Urothelium cell line (cell line): ENCODE results near the gene EP400.

ENCODE experiments used
- DNase-seq: peaks from one replicate; pipeline ENCODE4 v3.0.0; 2011; ENCODE audit warnings: low spot score, mixed read lengths
- FAIRE-seq: peaks from 2 replicates; lab custom pipeline; 2011; peaks lifted over from hg19 to GRCh38; lab: Jason Lieb, UNC

EP400 gene

GRCh38 chr12:132062481-132062880, 112.7 kb downstream of the EP400 start:
- DNase-seq: no peak
- FAIRE-seq: no peak

DNA sequence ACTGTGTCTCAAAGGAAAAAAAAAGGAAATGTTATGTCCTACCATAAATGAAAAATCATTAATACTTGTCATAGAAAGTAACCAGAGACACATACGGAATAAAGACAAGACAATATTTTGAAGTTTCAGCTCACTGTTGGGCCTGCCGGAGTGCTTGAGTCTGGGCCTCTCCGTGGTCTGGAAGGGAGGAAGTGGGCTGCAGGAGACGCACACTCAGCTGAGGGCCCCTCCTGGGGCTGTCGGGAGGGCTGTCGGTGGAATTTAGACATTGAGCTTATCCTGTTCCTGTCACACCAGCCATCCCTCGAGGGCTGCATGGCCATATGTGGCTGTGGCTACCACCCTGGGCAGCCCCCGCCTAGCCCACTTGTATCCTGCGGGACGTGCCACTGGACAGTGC, 113.7 kb downstream of the EP400 start:
- no peak for DNase-seq

GRCh38 chr12:132064631-132065030, 114.9 kb downstream of the EP400 start:
- DNase-seq (no peak), FAIRE-seq (no peak)

More for the DNA sequence above, 113.7 kb downstream of the EP400 start:
- no peak for FAIRE-seq

- FAIRE-seq: no peak
- no peak for DNase-seq
These were observed 115.5 kb downstream of the EP400 start for GRCh38 chr12:132065203-132065602.

DNA sequence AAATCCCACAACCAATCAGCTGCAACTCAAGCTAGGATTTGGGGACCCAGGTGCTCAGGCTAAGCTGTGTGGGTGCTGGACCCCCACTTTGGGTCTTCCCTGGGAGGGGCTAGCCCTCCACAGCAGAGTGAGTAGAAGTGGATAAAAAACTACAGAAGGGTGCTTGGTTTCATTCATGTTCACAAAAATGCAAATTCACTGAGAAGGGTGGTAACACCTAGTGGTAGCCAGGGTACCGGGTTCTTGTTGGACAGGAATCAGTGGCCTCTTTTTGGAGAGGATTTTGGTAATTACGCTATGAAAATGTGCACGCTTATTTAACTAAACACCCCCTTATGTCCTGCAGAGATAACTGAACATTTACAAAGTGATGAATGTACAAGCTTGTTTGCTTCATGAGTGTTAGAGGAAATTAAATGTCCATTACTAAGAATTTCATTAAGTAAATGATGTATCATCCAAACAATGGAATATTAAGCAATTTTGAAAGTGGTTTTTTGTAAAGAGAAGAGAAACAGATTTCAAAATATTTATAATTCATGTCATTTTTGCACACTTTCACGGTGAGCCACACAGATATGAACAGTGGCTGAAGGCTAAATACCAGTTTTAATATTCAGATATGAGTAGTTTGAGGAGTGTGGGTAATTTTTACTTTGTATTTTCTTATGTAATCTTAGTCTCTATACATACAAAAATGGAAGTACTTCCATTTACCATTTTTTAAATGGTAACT, 116.0 kb downstream of the EP400 start:
- no peak for FAIRE-seq

DNA sequence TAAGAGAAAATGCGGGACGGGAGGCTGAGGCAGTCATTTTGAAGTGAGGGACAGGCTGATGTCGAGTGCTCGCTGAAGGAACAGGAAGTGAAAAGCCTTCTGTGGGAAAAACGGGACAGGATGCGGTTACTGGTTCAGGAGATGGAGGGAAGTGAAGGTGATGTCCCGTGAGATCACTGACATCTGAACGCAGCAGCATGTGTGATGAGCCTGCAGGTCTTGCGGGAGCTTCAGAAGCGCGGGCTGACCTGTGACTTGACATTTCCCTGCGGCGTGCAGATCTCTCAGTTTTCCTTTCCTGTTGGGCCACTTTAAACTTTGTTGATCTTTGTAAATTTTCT, 116.6 kb downstream of the EP400 start:
- DNase-seq (no peak), FAIRE-seq (no peak)

More for the DNA sequence above, 116.0 kb downstream of the EP400 start:
- DNase-seq: no peak

GRCh38 chr12:132066749-132067148, 117.0 kb downstream of the EP400 start:
- DNase-seq (no peak), FAIRE-seq (no peak)

GRCh38 chr12:132067182-132067581, 117.4 kb downstream of the EP400 start:
- DNase-seq: no peak
- FAIRE-seq: no peak

- FAIRE-seq (no peak), DNase-seq (no peak)
These were observed 118.5 kb downstream of the EP400 start for GRCh38 chr12:132068250-132068649.

GRCh38 chr12:132069336-132069985, 119.7 kb downstream of the EP400 start:
- FAIRE-seq (no peak), DNase-seq (no peak)

DNA sequence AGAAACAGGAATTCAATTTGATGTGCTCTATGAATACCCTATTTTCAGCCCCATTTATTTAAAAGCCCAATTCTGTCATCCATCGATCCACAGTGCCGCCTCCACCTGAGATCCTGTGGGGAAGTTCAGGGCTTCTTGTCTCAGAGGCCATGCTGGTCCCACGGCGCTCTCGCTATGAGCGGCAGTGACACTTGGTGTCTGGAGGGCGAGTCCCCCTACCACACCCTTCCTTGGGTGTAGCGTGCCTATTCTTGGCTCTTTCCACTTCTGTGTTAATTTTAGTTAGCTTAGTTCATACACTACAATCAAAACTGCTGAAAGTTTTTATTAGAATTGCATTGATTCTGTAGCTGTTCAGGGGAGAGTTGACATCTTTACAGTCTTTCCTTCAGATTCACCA, 120.6 kb downstream of the EP400 start:
- FAIRE-seq (no peak), DNase-seq (no peak)

DNA sequence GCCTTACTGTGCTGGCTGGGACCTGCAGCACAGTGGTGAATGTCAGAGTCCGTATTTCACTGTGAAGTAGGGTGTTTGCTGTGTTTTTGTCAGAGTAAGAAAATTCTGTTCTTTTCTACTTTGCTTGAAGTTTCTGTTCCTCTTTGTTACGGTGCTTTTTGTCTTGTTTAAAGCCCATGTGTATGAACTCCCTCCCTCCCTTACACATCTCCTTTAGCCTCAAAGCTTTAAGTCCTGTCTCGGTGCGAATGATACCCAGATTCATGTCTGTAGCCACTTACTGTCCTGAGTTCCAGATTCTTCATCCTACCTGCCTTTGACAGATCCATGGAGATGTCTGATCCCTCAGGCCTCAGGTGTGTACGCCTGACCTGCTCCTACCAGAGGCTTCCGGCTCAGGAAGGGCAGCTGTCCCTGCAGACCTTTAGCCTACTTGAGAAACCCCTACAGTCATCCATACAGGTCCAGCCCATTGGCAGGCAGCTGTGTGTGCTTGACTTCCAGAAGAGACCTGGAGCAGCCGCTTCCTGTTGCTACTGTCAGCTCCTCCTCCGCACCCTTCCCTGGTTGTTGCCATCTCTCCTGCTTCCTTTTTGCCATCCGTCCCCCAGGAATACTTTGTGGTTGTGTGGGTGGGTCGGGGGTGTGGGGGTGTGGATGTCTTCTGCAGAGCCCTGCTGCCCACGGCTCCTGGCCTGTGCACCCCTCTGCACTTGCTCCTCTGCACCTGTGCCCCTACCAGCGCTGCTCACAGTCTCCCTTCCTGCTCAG, 121.5 kb downstream of the EP400 start:
- no peak for FAIRE-seq
- DNase-seq: no peak

- FAIRE-seq (no peak), DNase-seq (no peak)
These were observed 122.2 kb downstream of the EP400 start for GRCh38 chr12:132071830-132072384.

DNA sequence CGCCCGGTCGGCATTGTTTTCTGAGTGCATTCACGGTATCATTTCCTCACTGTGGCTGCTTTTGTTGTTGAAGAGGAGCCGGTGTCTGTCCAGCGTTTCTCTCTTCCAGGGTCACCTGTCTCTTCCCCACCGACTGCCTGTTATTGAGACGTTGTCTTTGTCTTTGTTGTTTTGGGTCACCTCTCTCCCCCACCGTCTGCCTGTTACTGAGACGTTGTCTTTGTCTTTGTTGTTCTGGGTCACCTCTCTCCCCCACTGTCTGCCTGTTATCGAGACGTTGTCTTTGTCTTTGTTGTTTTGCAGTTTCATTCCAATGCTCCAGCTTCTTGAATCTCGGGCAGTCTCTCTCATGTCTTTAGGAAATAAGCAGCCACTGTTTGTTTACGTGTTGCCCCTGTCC, 124.5 kb downstream of the EP400 start:
- no peak for FAIRE-seq
- DNase-seq: no peak

DNA sequence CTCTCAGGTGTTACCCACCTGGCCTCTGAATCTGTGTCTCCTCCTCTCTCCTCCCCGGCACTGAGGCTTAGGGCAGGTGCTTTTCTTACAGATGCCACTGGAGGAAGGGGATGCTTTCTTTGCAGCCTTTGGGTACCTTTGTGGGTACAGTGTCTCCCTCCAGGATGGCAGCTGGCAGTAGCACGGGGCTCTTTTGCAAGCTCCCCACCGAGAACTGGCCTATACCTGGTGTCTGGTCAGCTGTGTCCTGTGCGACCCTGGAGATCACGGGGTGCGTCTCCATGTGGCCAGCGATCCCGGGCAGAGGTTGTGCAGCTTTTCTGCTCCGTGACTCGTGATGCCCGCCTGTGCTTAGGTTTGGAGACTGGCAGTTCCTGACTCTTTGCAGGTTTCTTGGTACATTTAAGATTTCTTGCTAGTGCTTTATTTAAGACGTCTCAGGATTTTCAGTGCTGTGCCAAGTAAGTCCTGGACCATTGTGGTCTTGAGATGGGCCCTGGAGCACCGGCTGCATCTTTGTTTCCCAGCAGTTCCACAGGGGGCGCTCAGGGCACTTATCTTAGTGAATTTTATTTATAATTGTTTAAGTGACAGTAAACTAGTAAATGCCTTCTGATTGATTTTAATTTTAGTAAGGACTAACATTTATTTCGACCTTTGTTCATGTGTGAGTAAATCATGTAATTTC, 125.4 kb downstream of the EP400 start:
- FAIRE-seq: no peak
- DNase-seq: no peak

DNA sequence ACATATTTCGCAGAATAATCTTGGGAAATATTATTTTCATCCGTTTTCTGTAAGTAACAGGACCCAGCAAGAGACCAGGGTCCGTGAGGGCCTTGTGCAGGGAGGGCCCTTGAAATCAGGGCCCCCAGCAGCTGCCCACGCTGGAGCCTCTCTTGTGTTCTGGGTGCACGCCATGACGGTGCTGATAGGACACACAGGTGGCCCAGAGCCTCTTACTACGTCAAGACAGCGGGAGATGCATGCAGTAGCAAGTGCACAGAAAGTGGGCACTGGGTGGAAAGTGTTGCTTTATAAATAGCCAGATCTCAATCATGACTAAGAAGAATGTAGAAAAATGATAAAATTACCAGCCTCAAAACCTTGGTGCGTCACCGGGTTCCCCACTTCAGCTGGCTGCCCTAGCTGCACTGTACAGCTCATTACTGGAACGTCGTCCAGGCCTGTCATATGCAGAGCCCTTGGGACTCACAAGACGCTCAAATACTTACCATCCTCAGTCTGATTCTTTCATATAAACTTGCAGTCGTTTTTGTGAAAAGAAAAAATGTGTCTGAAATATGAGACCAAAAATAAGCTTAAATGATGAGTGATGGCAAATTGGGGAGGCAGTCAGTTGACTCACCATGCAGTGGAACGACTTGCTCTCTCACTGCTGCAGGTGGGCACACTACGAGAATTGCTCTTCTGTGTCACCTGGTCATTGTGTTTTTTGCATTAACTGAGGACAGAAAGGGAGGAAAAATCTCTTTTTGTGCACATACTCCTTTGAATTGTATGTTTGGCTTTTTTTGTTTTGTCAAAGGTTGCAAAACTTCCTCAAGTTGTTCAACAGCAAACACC, 126.2 kb downstream of the EP400 start:
- no peak for DNase-seq
- FAIRE-seq: no peak

- DNase-seq: no peak
- no peak for FAIRE-seq
These were observed 127.0 kb downstream of the EP400 start for GRCh38 chr12:132076711-132077110.

GRCh38 chr12:132077322-132078100, 127.8 kb downstream of the EP400 start:
- FAIRE-seq: no peak
- DNase-seq: no peak

DNA sequence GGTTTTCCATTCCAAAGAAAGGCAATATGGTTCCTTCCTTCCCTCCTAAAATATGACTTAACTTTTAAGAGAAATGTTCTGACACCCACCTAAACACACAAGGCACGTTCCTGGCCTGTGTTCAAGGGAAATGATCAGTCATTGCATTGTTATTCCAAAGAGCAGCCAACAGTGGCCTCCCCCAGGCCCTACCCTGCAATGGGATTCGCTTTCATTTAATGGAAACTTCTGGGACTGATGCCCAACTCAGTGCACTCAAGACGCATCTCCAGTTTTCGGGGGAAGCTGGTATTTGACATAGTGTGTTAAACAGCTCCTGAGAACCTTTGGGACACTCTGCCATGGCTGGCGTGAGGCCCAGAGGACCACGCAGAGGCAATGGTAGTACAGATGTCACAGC, 128.4 kb downstream of the EP400 start:
- FAIRE-seq: no peak
- no peak for DNase-seq
